Naive B cell (primary cell): ENCODE measurements around the gene PIPOX. TPM values are rescaled to one million over a fixed set of nuclear protein-coding genes. Genes with fewer than 3 reads are reported as not detected.

ENCODE experiments used
- ATAC-seq, 2 donors: fragments of 150-1000 bp; cut with Tn5 transposase; 2 replicates each; pipeline ENCODE4 v1.10.0; 2021; ENCODE audit warnings: low read depth in 2 of 2, mild to moderate bottlenecking in 2 of 2, moderate library complexity in 2 of 2
- DNase-seq: peaks from one replicate; pipeline ENCODE4 v3.0.0; 2022
- H3K27ac Mint-ChIP-seq, 6 donors: one replicate each; pipeline ENCODE4 v1.8.0; 2020 to 2022; ENCODE audit warnings: mild to moderate bottlenecking in 6 of 6, mixed read lengths in 6 of 6, moderate library complexity in 5 of 6, inconsistent platforms in 2 of 6
- H3K27me3 Mint-ChIP-seq, 3 donors: one replicate each; pipeline ENCODE4 v1.8.0; 2021 to 2022; ENCODE audit warnings: mixed read lengths in 3 of 3, mild to moderate bottlenecking in 1 of 3
- H3K36me3 Mint-ChIP-seq, 2 donors: one replicate each; pipeline ENCODE4 v1.8.0; 2020 to 2022; ENCODE audit warnings: mixed read lengths in 2 of 2, inconsistent platforms in 1 of 2, mild to moderate bottlenecking in 1 of 2
- H3K4me1 Mint-ChIP-seq, 3 donors: one replicate each; pipeline ENCODE4 v1.8.0; 2020 to 2022; ENCODE audit warnings: mixed read lengths in 3 of 3, inconsistent platforms in 1 of 3, mild to moderate bottlenecking in 1 of 3, moderate library complexity in 1 of 3
- H3K4me3 Mint-ChIP-seq, 8 donors: one replicate each; pipeline ENCODE4 v1.8.0; 2020 to 2022; ENCODE audit warnings: mild to moderate bottlenecking in 8 of 8, mixed read lengths in 8 of 8, moderate library complexity in 8 of 8, inconsistent platforms in 2 of 8
- H3K9me3 Mint-ChIP-seq, 7 donors: one replicate each; pipeline ENCODE4 v1.8.0; 2020 to 2022; ENCODE audit warnings: mixed read lengths in 7 of 7, mild to moderate bottlenecking in 5 of 7, inconsistent platforms in 2 of 7, moderate library complexity in 1 of 7
- polyA plus RNA-seq, 6 donors: library from polyadenylated mRNA; unstranded; fragments of 300-500 nt; fragmentation: Illumina TruSeq; gene quantifications; one replicate each; pipeline ENCODE4 v1.2.3, GENCODE V29; 2021; ENCODE audit warnings: low read depth in 6 of 6

The PIPOX gene, protein sequence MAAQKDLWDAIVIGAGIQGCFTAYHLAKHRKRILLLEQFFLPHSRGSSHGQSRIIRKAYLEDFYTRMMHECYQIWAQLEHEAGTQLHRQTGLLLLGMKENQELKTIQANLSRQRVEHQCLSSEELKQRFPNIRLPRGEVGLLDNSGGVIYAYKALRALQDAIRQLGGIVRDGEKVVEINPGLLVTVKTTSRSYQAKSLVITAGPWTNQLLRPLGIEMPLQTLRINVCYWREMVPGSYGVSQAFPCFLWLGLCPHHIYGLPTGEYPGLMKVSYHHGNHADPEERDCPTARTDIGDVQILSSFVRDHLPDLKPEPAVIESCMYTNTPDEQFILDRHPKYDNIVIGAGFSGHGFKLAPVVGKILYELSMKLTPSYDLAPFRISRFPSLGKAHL
- 1 to 10 TPM in 3 of 6 donors, under 1 TPM in 3; 0.23 to 2.8 (median 0.98) TPM for polyA plus RNA-seq

DNA sequence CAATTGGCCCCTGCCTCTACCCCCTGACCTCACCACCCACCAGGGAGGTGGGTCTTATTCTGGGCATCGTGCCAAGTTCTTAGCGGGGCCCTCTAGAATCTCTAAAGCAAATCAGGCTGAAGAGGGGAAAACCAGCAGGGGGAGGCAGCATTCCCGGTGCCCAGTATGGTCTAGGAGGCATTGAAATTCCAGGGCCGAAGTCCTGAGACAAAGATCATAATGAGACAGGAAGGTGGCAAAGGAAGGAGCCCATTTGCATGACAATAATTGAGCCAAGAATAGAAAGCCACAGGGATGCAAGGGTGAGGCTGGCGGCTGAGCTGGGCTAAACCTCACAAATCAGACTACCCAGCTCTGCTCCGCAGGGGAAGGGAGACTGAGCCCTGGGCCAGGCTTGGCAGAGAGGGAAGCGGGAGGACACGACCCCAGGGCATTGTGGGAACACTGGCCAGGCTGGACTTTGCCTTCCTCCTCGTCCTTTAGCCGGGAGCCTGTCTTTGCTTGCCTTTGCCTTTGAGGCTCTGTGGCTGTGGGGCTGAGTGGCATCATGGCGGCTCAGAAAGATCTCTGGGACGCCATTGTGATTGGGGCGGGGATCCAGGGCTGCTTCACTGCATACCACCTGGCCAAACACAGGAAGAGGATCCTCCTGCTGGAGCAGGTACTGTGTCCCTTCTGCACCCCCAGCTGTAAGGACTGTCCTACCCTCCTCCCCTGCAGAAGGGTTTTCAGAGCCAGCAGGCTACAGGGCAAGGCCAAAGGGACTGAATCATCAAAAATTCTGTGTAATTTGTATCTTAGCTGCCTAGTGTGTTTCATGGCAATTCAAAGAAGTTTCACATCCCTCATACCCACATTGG, at the start of gene PIPOX:
Gene PIPOX, plus strand, starts transcription at position 463 of the 860 bp plus-strand sequence. Its CDS starts 85 bp downstream, at position 548.
- peak within 1 kb of the TSS in 5 of 8 donors; percentile 0 to 43 (median 30) for H3K4me3 Mint-ChIP-seq
- no peak for DNase-seq
- no peaks in the 10 kb centered on the region for H3K9me3 Mint-ChIP-seq
- ATAC-seq: peak; percentile 67 to 87
- peaks cover 4 to 12% (median 8%) of the 10 kb centered on the region in 3 donors for H3K27me3 Mint-ChIP-seq
- H3K36me3 Mint-ChIP-seq: no peaks in the 10 kb centered on the region
- peaks cover 15 to 24% (median 17%) of the 10 kb centered on the region in 3 donors for H3K4me1 Mint-ChIP-seq
- H3K27ac Mint-ChIP-seq: peak within 1 kb of the TSS in 3 of 6 donors; percentile 65 to 79 (median 77)

DNA sequence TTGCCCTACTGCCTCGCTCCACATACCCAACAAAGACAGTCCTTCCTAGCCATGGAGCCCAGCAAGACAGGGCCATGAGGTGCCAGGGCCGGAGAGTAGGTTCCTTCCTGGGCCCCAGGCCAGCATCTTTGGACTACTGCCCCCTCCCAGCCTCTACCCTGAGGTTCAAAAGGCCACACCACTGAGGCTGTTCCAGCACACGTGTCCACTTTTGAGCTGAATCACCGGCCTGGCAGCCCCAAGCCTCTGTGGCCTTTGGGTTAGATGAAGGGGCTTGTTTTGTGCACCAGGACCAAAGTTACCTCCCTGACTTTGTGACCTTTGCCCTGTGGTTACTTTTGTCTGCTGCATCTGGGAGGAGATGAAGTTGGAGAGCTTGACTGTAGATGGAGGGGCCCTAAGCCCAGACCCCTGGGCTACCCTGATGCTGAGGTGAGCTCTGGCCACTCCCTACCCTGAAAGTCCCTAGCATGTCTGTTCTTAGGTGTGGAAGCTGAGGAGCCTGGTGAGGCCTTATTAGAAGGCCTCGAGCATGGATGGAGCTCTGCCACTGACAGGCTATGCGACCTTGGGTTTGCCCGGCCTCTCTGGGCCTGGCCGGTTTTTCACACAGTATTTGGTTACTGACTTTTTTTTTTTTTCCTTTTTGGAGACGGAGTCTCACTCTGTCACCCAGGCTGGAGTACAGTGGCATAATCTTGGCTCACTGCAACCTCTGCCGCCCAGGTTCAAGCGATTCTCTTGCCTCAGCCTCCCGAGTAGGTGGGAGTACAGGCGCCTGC, 49.1 kb upstream of the PIPOX start:
- no peak for DNase-seq
- H3K27ac Mint-ChIP-seq: no peak overlapping the region
- ATAC-seq: no peak

GRCh38 chr17:28996554-28997096, 46.3 kb upstream of the PIPOX start:
- Mint-ChIP-seq H3K36me3 (no peaks in the 10 kb centered on the region), H3K9me3 (no peaks in the 10 kb centered on the region), H3K4me1 (no peaks in the 10 kb centered on the region), H3K27me3 (peaks cover 22 to 77% (median 50%) of the 10 kb centered on the region in 3 donors), H3K27ac (no peak overlapping the region), H3K4me3 (no peak overlapping the region)
- ATAC-seq (no peak), DNase-seq (no peak)

More for the DNA sequence above, 49.1 kb upstream of the PIPOX start:
- Mint-ChIP-seq H3K9me3 (no peaks in the 10 kb centered on the region), H3K27me3 (peaks cover 6 to 63% (median 34%) of the 10 kb centered on the region in 3 donors), H3K4me1 (no peaks in the 10 kb centered on the region), H3K4me3 (no peak overlapping the region), H3K36me3 (no peaks in the 10 kb centered on the region)

DNA sequence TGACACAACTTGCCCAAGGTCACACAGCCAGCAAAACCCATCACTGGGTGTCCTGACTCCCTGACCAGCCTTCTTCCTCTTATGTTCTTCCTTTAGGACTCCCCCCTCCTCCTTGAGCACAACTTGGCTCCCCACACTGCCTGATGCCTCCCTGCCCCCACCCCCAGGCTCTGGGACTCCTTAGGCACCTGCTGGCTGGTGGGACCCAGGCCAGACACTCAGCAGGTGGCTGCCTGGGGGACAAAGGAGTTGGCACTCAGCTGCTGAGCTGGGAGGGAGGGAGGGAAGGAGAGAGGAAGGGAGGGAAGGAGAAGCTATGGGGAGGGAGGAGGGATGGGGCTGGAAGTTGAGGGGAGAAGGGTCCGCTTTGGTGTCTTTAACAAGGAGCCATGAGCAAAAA, 45.1 kb upstream of the PIPOX start:
- Mint-ChIP-seq H3K27ac (no peak overlapping the region), H3K4me1 (no peaks in the 10 kb centered on the region), H3K4me3 (no peak overlapping the region), H3K36me3 (no peaks in the 10 kb centered on the region), H3K9me3 (no peaks in the 10 kb centered on the region), H3K27me3 (peaks cover 22 to 82% (median 59%) of the 10 kb centered on the region in 3 donors)
- DNase-seq (no peak), ATAC-seq (no peak)

GRCh38 chr17:28999206-28999605, 43.7 kb upstream of the PIPOX start:
- Mint-ChIP-seq H3K9me3 (peaks cover 0 to 2% (median 0%) of the 10 kb centered on the region in 7 donors), H3K4me3 (no peak overlapping the region), H3K27me3 (peaks cover 29 to 83% (median 73%) of the 10 kb centered on the region in 3 donors), H3K36me3 (peaks cover 0 to 6% of the 10 kb centered on the region in 2 donors), H3K4me1 (no peaks in the 10 kb centered on the region), H3K27ac (no peak overlapping the region)
- no peak for ATAC-seq
- no peak for DNase-seq

GRCh38 chr17:29000973-29001372, 42.0 kb upstream of the PIPOX start:
- H3K4me1 Mint-ChIP-seq: peaks cover 0 to 4% (median 1%) of the 10 kb centered on the region in 3 donors
- peaks cover 30 to 87% (median 77%) of the 10 kb centered on the region in 3 donors for H3K27me3 Mint-ChIP-seq
- DNase-seq: no peak
- H3K4me3 Mint-ChIP-seq: no peak overlapping the region
- ATAC-seq: no peak
- H3K27ac Mint-ChIP-seq: no peak overlapping the region
- H3K36me3 Mint-ChIP-seq: peaks cover 0 to 10% of the 10 kb centered on the region in 2 donors
- peaks cover 0 to 4% (median 0%) of the 10 kb centered on the region in 7 donors for H3K9me3 Mint-ChIP-seq

GRCh38 chr17:29002811-29003210, 40.1 kb upstream of the PIPOX start:
- H3K36me3 Mint-ChIP-seq: peaks cover 0 to 10% of the 10 kb centered on the region in 2 donors
- ATAC-seq (no peak), DNase-seq (no peak)
- no peak overlapping the region for H3K27ac Mint-ChIP-seq
- H3K9me3 Mint-ChIP-seq: peaks cover 0 to 4% (median 0%) of the 10 kb centered on the region in 7 donors
- peaks cover 31 to 85% (median 71%) of the 10 kb centered on the region in 3 donors for H3K27me3 Mint-ChIP-seq
- no peak overlapping the region for H3K4me3 Mint-ChIP-seq
- H3K4me1 Mint-ChIP-seq: peaks cover 0 to 4% (median 4%) of the 10 kb centered on the region in 3 donors

DNA sequence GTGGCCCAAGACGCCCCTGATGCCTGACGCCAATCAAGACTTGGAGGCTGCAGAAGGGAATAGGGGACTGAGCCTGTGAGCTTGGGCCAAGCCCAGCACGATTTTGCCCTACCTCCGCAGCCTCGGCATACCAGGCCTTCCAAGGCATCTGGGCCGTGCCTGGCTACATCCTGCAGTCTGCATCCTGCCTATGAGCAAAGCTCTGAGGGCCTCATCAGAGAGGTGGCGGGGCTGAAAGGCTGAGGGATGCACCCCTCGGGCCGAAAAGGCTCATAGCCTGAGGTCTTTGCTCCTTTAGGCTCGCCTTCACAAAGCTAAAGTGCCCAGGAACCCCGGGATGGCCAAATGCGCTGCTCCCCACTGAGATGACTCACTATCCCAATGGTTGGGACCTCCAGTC, 39.7 kb upstream of the PIPOX start:
- DNase-seq: no peak
- Mint-ChIP-seq H3K27ac (no peak overlapping the region), H3K36me3 (peaks cover 0 to 10% of the 10 kb centered on the region in 2 donors), H3K27me3 (peaks cover 36 to 83% (median 71%) of the 10 kb centered on the region in 3 donors), H3K4me1 (peaks cover 0 to 4% (median 4%) of the 10 kb centered on the region in 3 donors), H3K4me3 (peak overlapping the region in 1 of 8 donors; percentile 47), H3K9me3 (peaks cover 0 to 4% (median 0%) of the 10 kb centered on the region in 7 donors)
- no peak for ATAC-seq

DNA sequence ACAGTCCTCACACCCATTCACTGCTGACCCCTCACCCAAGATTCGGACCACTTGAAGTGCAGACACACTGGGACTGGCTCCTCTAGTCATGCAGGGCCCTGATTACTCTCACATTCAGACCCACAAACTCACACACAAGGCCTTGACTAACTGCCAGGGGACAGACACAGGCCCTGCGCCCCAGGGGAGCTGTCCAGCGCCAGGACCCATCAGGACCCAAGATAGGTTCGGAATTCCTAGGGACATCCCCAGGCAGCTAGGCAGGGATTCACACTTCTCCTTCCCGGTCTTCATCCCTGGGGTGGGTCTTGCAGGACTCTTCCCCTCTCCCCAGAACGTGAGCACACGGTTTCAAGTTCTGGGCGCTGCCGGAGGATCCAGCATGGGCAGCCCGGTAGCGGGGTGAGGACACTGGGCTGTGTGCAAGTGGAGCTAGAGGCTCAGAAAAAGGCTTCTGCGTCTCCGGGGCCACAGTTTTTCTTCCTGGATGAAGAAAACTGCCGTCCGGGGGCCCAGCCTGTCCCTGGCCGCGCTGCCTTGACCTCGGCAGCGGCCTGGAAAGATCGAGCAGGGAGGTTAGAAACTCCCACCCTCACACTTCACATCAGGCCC, 38.8 kb upstream of the PIPOX start:
- Mint-ChIP-seq H3K4me3 (peak overlapping the region in 2 of 8 donors; percentile 9 to 22), H3K9me3 (peaks cover 0 to 4% (median 0%) of the 10 kb centered on the region in 7 donors), H3K4me1 (peaks cover 0 to 4% (median 4%) of the 10 kb centered on the region in 3 donors), H3K27ac (no peak overlapping the region), H3K27me3 (peaks cover 38 to 81% (median 71%) of the 10 kb centered on the region in 3 donors), H3K36me3 (peaks cover 0 to 10% of the 10 kb centered on the region in 2 donors)
- ATAC-seq (no peak), DNase-seq (no peak)

GRCh38 chr17:29005936-29006511, 36.9 kb upstream of the PIPOX start, which contains the start of gene SEZ6:
Gene SEZ6, minus strand, starts transcription at chr17:29006033. Its CDS starts 164 bp downstream, at chr17:29005869.
- ATAC-seq (peak; percentile 65 to 72), DNase-seq (peak; percentile 37)
- Mint-ChIP-seq H3K9me3 (peaks cover 0 to 4% (median 0%) of the 10 kb centered on the region in 7 donors), H3K27ac (no peak within 1 kb of the TSS), H3K4me1 (peaks cover 0 to 4% (median 4%) of the 10 kb centered on the region in 3 donors), H3K27me3 (peaks cover 43 to 81% (median 74%) of the 10 kb centered on the region in 3 donors), H3K36me3 (peaks cover 0 to 10% of the 10 kb centered on the region in 2 donors), H3K4me3 (peak within 1 kb of the TSS in 5 of 8 donors; percentile 22 to 39 (median 32))

GRCh38 chr17:29007456-29007855, 35.5 kb upstream of the PIPOX start:
- Mint-ChIP-seq H3K36me3 (peaks cover 0 to 10% of the 10 kb centered on the region in 2 donors), H3K27ac (no peak overlapping the region), H3K4me3 (no peak overlapping the region), H3K27me3 (peaks cover 47 to 83% (median 80%) of the 10 kb centered on the region in 3 donors), H3K4me1 (peaks cover 0 to 4% (median 4%) of the 10 kb centered on the region in 3 donors), H3K9me3 (peaks cover 0 to 4% (median 0%) of the 10 kb centered on the region in 7 donors)
- ATAC-seq: no peak
- DNase-seq: no peak
